HepG2 (cell line): ENCODE data around the gene DNAJC15. TPM values are rescaled to one million over a fixed set of nuclear protein-coding genes. Genes with fewer than 3 reads are reported as not detected.

Experiments used
- ATAC-seq: fragments of 200-7000 bp; cut with Tn5 transposase; 3 replicates; pipeline ENCODE4 v1.9.1; 2020; ENCODE audit warnings: mild to moderate bottlenecking, moderate library complexity
- BruUV-seq: library from RNA; stranded (reverse); fragments of 400-500 nt; replicated peaks from 2 replicates; lab custom pipeline; 2021; lab: Mats Ljungman, UMichigan
- CTCF ChIA-PET: fragments of 300-600 bp; formaldehyde crosslinking; extraction: SDS; loops from one replicate; lab custom pipeline; 2021; ENCODE audit warnings: low total read pairs, inconsistent platforms, low intra/inter-chr PET ratio; lab: Yijun Ruan, JAX
- POLR2A ChIA-PET: fragments of 350-600 bp; sonication (Branson Sonifier 250); formaldehyde crosslinking; loops from one replicate; lab custom pipeline; 2020; ENCODE audit warnings: antibody characterized with exemption, inconsistent platforms; lab: Yijun Ruan, JAX
- DNase-seq: peaks from one replicate; pipeline ENCODE4 v3.0.0-alpha.2; 2015; ENCODE audit warnings: low spot score
- FAIRE-seq: peaks from 3 replicates; lab custom pipeline; 2011; peaks lifted over from hg19 to GRCh38; lab: Jason Lieb, UNC
- H2AFZ ChIP-seq: one replicate; pipeline ENCODE4 v1.6.1; 2011; ENCODE audit warnings: low read length, inconsistent platforms
- H3K27ac ChIP-seq: fragments of 300-600 bp; 3 replicates; pipeline ENCODE4 v1.8.0; 2011; ENCODE audit warnings: mixed run types, mild to moderate bottlenecking, mixed read lengths, low read length, inconsistent platforms; ENCODE audit not compliant: insufficient read depth; ENCODE audit errors: extremely low read length
- H3K27me3 ChIP-seq, 2 experiments: fragments of 200-600 bp in 1 of 2; 2 replicates in 1 of 2; 3 replicates in 1 of 2; pipeline versions ENCODE4 v1.6.0 to v1.8.0; 2011; ENCODE audit warnings: low read length in 2 of 2, mild to moderate bottlenecking in 2 of 2, moderate library complexity in 2 of 2, inconsistent platforms in 1 of 2; ENCODE audit not compliant: insufficient read depth in 2 of 2, control insufficient read depth in 1 of 2
- H3K36me3 ChIP-seq, 2 experiments: fragments of 200-600 bp in 1 of 2; replicated peaks in 1 of 2; 2 replicates in 1 of 2; 3 replicates in 1 of 2; pipeline versions ENCODE4 v1.5.1 to v1.8.0; 2011; ENCODE audit warnings: low read length in 2 of 2, inconsistent platforms in 1 of 2; ENCODE audit not compliant: insufficient read depth in 2 of 2, control insufficient read depth in 1 of 2
- H3K4me1 ChIP-seq: 2 replicates; pipeline ENCODE4 v1.5.1; 2012; ENCODE audit warnings: low read length, inconsistent platforms; ENCODE audit not compliant: insufficient read depth
- H3K4me2 ChIP-seq: 2 replicates; pipeline ENCODE4 v1.6.0; 2011; ENCODE audit warnings: low read depth, low read length, inconsistent platforms
- H3K4me3 ChIP-seq, 3 experiments: fragments of 200-600 bp in 1 of 3; sonication (generic), shearing (Covaris generic) in 1 of 3; replicated peaks in 1 of 3; 2 replicates each; pipeline ENCODE4 v1.5.1; 2011 to 2016; ENCODE audit warnings: low read length in 3 of 3, inconsistent platforms in 2 of 3, low read depth in 2 of 3, mild to moderate bottlenecking in 2 of 3, control low read depth in 1 of 3, mixed read lengths in 1 of 3; ENCODE audit not compliant: insufficient read depth in 1 of 3
- H3K79me2 ChIP-seq: one replicate; pipeline ENCODE4 v1.6.1; 2011; ENCODE audit warnings: low read length, inconsistent platforms; ENCODE audit not compliant: insufficient read depth
- H3K9ac ChIP-seq: 2 replicates; pipeline ENCODE4 v1.6.0; 2011; ENCODE audit warnings: mild to moderate bottlenecking, low read depth, low read length, inconsistent platforms; ENCODE audit not compliant: insufficient read depth
- H3K9me3 ChIP-seq: 2 replicates; pipeline ENCODE4 v1.5.1; 2012; ENCODE audit warnings: mild to moderate bottlenecking, low read length
- H4K20me1 ChIP-seq: 2 replicates; pipeline ENCODE4 v1.6.0; 2011; ENCODE audit warnings: inconsistent platforms, mild to moderate bottlenecking, low read length, moderate library complexity; ENCODE audit not compliant: insufficient read depth
- ERF ChIP-seq: IDR thresholded peaks from 2 replicates; pipeline ENCODE4 v1.6.1; 2018; ENCODE audit warnings: missing biosample characterization, missing genetic modification reagents
- NFIB ChIP-seq: sonication (generic); formaldehyde crosslinking; IDR thresholded peaks from 2 replicates; pipeline ENCODE4 v1.9.0; 2021; ENCODE audit warnings: missing genetic modification reagents, mild to moderate bottlenecking, borderline replicate concordance
- RAD51 ChIP-seq: fragments of 450-650 bp; IDR thresholded peaks from 2 replicates; pipeline ENCODE4 v1.6.1; 2016; ENCODE audit warnings: borderline replicate concordance
- RXRA ChIP-seq: sonication (generic); formaldehyde crosslinking; IDR thresholded peaks from 2 replicates; pipeline ENCODE4 v1.5.1; 2020; ENCODE audit warnings: missing genetic modification reagents
- ZFP62 ChIP-seq: sonication (generic); formaldehyde crosslinking; IDR thresholded peaks from 2 replicates; pipeline ENCODE4 v1.4.0; 2020; ENCODE audit warnings: missing genetic modification reagents
- ZNF205 ChIP-seq: IDR thresholded peaks from 2 replicates; pipeline ENCODE4 v1.6.1; 2018; ENCODE audit warnings: missing biosample characterization, missing genetic modification reagents
- ZNF577 ChIP-seq: sonication (generic); formaldehyde crosslinking; IDR thresholded peaks from 2 replicates; pipeline ENCODE4 v1.4.0; 2020; ENCODE audit warnings: mild to moderate bottlenecking, low read depth, missing genetic modification reagents, borderline replicate concordance
- ZNF598 ChIP-seq: sonication (generic); formaldehyde crosslinking; IDR thresholded peaks from 2 replicates; pipeline ENCODE4 v1.5.1; 2020; ENCODE audit warnings: mild to moderate bottlenecking, missing genetic modification reagents, borderline replicate concordance
- ZNF878 ChIP-seq: sonication (generic); formaldehyde crosslinking; IDR thresholded peaks from 2 replicates; pipeline ENCODE4 v1.8.1; 2023; ENCODE audit warnings: mild to moderate bottlenecking, missing genetic modification reagents, moderate library complexity
- WGBS: methylation state at CpG from one replicate; pipeline ENCODE4 v1.1.6; 2017; ENCODE audit warnings: low lambda C conversion rate; 5-methylcytosine and 5-hydroxymethylcytosine counted together
- in situ Hi-C: cut with HindIII; loops from 2 replicates; pipeline ENCODE4 v1.10.0; 2017; ENCODE audit warnings: low pct_unique_long_range_greater_than_20kb; ENCODE audit not compliant: extremely low pct_ligation_motif_present
- intact Hi-C: fragments of 100-400 bp; cut with micrococcal nuclease; formaldehyde crosslinking; loops from one replicate; pipeline ENCODE4 v1.10.0; 2022; ENCODE audit not compliant: unreplicated experiment
- polyA plus RNA-seq, 8 experiments: library from polyadenylated mRNA; depleted of rRNA in 3 of 8; stranded (reverse) in 7 of 8; unstranded in 1 of 8; fragments of >200 nt; fragmentation: Illumina TruSeq in 4 of 8; extraction: Trizol in 4 of 8; gene quantifications; 2 replicates each; pipeline versions ENCODE4 v1.2.1 to v1.2.3, GENCODE V29; 2011 to 2016; ENCODE audit warnings: low read depth in 4 of 8, missing spikeins in 1 of 8, mixed read lengths in 1 of 8; ENCODE audit not compliant: insufficient read depth in 1 of 8
- total RNA-seq, 5 experiments: library from RNA; depleted of rRNA; stranded (reverse); fragments of >200 nt; fragmentation: Illumina TruSeq; extraction: Trizol; gene quantifications; 2 replicates each; pipeline ENCODE4 v1.2.3, GENCODE V29; 2016; ENCODE audit warnings: low read depth in 1 of 5
- TF ChIP-seq, protein P1 (sequence below): sonication (generic); formaldehyde crosslinking; IDR thresholded peaks from 2 replicates; pipeline ENCODE4 v1.5.0; 2020; ENCODE audit warnings: mild to moderate bottlenecking, missing genetic modification reagents, borderline replicate concordance
- TF ChIP-seq, protein P2 (sequence below): sonication (generic); formaldehyde crosslinking; IDR thresholded peaks from 2 replicates; pipeline ENCODE4 v1.4.0; 2020; ENCODE audit warnings: mild to moderate bottlenecking, missing genetic modification reagents, borderline replicate concordance

The DNAJC15 gene
- total and polyA plus RNA-seq, 2 of the 13 experiments (the other 11 are each of a cell fraction or from before 2014, with no cell fraction given), result 23.0 to 31.9 TPM

DNA sequence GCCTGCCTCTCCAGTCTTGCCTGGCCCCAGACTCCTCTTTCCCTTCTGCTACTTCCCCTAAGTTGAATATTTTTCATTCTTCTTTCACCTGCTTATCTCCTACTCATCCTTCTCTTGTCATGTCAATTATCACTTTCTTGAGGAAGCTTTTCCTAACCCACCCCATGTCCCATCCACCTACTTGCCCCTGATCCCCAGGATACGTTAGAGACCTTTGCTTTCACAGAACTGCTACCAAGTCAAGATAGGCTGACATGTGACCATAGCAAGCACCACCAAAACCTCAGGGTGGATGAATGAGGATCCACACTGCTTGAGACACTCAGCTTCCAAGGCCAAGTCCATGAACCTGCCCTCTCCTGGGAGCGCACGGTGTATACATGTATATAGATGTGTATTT lies 131.5 kb downstream of the DNAJC15 start:
- Histone ChIP-seq H4K20me1 (no peaks in the 10 kb centered on the region), H3K27ac (no peak overlapping the region), H3K9me3 (no peaks in the 10 kb centered on the region), H3K79me2 (no peaks in the 10 kb centered on the region), H3K4me2 (no peak overlapping the region), H3K9ac (no peak overlapping the region), H3K36me3 (no peaks in the 10 kb centered on the region), H3K4me3 (no peak overlapping the region), H3K27me3 (no peaks in the 10 kb centered on the region), H3K4me1 (no peaks in the 10 kb centered on the region), H2AFZ (no peak overlapping the region)
- no TSS peak for BruUV-seq
- ATAC-seq, result no peak
- no peak for FAIRE-seq
- in situ Hi-C loops (no loop called here), intact Hi-C loops (no loop called here)
- 57% methylated on average over 3 of the region's 3 CpGs for WGBS
- no peak for DNase-seq
- TF ChIP-seq RAD51 (no peak), ERF (no peak), RXRA (CRISPR knock-in tag) (no peak), ZNF577 (no peak), ZNF205 (CRISPR knock-in tag) (no peak), NFIB (no peak), ZNF598 (CRISPR knock-in tag) (no peak), ZFP62 (no peak), ZNF878 (CRISPR knock-in tag) (no peak)
- TF ChIP-seq, protein P1, sequence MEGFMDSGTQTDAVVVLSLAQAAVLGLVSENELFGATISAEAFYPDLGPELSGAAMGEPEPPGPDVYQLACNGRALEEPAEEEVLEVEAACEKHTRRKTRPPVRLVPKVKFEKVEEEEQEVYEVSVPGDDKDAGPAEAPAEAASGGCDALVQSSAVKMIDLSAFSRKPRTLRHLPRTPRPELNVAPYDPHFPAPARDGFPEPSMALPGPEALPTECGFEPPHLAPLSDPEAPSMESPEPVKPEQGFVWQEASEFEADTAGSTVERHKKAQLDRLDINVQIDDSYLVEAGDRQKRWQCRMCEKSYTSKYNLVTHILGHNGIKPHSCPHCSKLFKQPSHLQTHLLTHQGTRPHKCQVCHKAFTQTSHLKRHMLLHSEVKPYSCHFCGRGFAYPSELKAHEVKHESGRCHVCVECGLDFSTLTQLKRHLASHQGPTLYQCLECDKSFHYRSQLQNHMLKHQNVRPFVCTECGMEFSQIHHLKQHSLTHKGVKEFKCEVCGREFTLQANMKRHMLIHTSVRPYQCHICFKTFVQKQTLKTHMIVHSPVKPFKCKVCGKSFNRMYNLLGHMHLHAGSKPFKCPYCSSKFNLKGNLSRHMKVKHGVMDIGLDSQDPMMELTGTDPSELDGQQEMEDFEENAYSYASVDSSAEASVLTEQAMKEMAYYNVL (CRISPR knock-in tag), result no peak
- TF ChIP-seq, protein P2, sequence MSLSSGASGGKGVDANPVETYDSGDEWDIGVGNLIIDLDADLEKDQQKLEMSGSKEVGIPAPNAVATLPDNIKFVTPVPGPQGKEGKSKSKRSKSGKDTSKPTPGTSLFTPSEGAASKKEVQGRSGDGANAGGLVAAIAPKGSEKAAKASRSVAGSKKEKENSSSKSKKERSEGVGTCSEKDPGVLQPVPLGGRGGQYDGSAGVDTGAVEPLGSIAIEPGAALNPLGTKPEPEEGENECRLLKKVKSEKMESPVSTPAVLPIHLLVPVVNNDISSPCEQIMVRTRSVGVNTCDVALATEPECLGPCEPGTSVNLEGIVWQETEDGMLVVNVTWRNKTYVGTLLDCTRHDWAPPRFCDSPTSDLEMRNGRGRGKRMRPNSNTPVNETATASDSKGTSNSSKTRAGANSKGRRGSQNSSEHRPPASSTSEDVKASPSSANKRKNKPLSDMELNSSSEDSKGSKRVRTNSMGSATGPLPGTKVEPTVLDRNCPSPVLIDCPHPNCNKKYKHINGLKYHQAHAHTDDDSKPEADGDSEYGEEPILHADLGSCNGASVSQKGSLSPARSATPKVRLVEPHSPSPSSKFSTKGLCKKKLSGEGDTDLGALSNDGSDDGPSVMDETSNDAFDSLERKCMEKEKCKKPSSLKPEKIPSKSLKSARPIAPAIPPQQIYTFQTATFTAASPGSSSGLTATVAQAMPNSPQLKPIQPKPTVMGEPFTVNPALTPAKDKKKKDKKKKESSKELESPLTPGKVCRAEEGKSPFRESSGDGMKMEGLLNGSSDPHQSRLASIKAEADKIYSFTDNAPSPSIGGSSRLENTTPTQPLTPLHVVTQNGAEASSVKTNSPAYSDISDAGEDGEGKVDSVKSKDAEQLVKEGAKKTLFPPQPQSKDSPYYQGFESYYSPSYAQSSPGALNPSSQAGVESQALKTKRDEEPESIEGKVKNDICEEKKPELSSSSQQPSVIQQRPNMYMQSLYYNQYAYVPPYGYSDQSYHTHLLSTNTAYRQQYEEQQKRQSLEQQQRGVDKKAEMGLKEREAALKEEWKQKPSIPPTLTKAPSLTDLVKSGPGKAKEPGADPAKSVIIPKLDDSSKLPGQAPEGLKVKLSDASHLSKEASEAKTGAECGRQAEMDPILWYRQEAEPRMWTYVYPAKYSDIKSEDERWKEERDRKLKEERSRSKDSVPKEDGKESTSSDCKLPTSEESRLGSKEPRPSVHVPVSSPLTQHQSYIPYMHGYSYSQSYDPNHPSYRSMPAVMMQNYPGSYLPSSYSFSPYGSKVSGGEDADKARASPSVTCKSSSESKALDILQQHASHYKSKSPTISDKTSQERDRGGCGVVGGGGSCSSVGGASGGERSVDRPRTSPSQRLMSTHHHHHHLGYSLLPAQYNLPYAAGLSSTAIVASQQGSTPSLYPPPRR (CRISPR knock-in tag), result no peak
- ChIA-PET POLR2A (no interaction called here), CTCF (no interaction called here)
